ENCODE data around the gene ZNF592. TPM values are rescaled to one million over a fixed set of nuclear protein-coding genes. Genes with fewer than 3 reads are reported as not detected.

The ZNF592 gene
- total RNA-seq, 6 donors from 2014 or later = 22.5 to 35.2 (median 26.7) TPM

DNA sequence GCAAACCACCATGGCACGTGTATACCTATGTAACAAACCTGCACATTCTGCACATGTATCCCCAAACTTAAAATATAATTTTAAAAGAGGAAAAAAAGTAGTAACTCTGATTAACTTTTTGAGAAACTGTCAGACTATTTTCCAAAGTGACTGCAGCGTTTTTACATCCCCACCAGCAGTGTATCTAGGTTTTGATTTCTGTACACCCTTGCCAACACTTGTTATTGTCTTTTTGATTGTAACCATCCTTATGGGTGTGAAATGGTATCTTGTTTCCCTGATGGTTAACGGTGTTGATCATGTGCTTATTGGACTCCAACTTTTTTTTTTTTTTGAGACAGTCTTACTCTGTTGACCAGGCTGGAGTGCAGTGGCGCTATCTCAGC is 45.8 kb downstream of the ZNF592 start:
- Histone ChIP-seq H3K27ac (no peak overlapping the region), H3K36me3 (peaks cover 20 to 65% (median 45%) of the 10 kb centered on the region in 4 donors), H3K4me3 (no peak overlapping the region), H3K9me3 (no peaks in the 10 kb centered on the region), H3K27me3 (no peaks in the 10 kb centered on the region), H3K4me1 (no peaks in the 10 kb centered on the region)
- TF ChIP-seq POLR2AphosphoS5 (IDR thresholded peaks at IDR 0.05) = no peak
- TF ChIP-seq POLR2A (IDR thresholded peaks at IDR 0.05) = no peak
- TF ChIP-seq, protein P1, sequence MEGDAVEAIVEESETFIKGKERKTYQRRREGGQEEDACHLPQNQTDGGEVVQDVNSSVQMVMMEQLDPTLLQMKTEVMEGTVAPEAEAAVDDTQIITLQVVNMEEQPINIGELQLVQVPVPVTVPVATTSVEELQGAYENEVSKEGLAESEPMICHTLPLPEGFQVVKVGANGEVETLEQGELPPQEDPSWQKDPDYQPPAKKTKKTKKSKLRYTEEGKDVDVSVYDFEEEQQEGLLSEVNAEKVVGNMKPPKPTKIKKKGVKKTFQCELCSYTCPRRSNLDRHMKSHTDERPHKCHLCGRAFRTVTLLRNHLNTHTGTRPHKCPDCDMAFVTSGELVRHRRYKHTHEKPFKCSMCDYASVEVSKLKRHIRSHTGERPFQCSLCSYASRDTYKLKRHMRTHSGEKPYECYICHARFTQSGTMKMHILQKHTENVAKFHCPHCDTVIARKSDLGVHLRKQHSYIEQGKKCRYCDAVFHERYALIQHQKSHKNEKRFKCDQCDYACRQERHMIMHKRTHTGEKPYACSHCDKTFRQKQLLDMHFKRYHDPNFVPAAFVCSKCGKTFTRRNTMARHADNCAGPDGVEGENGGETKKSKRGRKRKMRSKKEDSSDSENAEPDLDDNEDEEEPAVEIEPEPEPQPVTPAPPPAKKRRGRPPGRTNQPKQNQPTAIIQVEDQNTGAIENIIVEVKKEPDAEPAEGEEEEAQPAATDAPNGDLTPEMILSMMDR (IDR thresholded peaks at IDR 0.05) = no peak
- TF ChIP-seq EP300 (IDR thresholded peaks at IDR 0.05) = no peak
- no peak for DNase-seq
- WGBS, 2 donors = 91 to 92% methylated on average over 4 of the region's 4 CpGs
- ATAC-seq (ENCODE audit: low FRiP score in 2 of 2) = no peak

DNA sequence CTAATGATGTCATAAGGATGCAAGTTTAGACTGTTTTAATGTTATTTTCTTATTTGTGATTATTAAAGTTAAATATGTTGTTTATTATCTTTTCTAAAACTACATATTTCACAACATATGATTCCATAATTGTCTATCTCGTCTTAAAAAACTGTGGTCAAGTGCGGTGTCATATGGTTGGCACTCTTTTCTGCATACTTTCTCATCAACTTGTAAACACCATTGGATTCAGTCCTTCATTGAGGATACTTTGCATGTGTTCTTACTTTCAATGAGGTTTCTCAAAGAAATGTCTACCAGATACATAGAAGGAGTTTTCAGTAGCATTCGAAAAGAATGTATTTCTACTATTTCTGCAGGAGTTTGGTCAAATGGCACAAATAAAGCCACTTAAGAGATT is 46.8 kb downstream of the ZNF592 start:
- no peak for TF ChIP-seq EP300 (IDR thresholded peaks at IDR 0.05)
- TF ChIP-seq, protein P1 (IDR thresholded peaks at IDR 0.05) = no peak
- no peak for TF ChIP-seq POLR2A (IDR thresholded peaks at IDR 0.05)
- no peak for TF ChIP-seq POLR2AphosphoS5 (IDR thresholded peaks at IDR 0.05)
- DNase-seq (no peak), ATAC-seq (ENCODE audit: low FRiP score in 2 of 2) (no peak)
- Histone ChIP-seq H3K36me3 (peaks cover 30 to 75% (median 56%) of the 10 kb centered on the region in 4 donors), H3K4me1 (no peaks in the 10 kb centered on the region), H3K27ac (no peak overlapping the region), H3K9me3 (no peaks in the 10 kb centered on the region), H3K4me3 (no peak overlapping the region), H3K27me3 (no peaks in the 10 kb centered on the region)
- 76 to 86% methylated on average over 3 of the region's 3 CpGs for WGBS, 2 donors

DNA sequence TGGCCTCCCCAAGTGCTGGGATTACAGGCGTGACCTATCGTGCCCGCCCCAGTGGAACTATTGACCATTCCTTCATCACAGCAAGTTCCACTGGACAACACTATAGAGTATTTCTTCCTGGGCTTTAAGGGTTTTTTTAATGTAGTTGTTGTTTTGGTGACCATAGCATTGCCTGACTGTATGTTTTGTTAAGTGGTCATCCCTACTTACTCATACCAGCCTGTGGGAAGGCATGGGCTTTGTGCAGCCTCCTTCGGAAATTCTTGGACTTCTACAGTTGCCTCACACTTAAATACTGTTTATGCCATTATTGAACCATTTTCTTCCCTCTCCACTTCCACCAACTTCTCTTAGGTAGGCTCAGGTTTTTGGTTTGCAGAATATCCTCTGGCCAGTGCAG is 48.8 kb downstream of the ZNF592 start:
- Histone ChIP-seq H3K27ac (no peak overlapping the region), H3K4me3 (no peak overlapping the region), H3K4me1 (no peaks in the 10 kb centered on the region), H3K27me3 (no peaks in the 10 kb centered on the region), H3K9me3 (no peaks in the 10 kb centered on the region), H3K36me3 (peaks cover 31 to 76% (median 67%) of the 10 kb centered on the region in 4 donors)
- 96 to 100% methylated on average over 4 of the region's 4 CpGs for WGBS, 2 donors
- ATAC-seq (ENCODE audit: low FRiP score in 2 of 2) = no peak
- no peak for DNase-seq
- TF ChIP-seq EP300 (IDR thresholded peaks at IDR 0.05) (no peak), POLR2A (IDR thresholded peaks at IDR 0.05) (no peak), POLR2AphosphoS5 (IDR thresholded peaks at IDR 0.05) (no peak)
- TF ChIP-seq, protein P1 (IDR thresholded peaks at IDR 0.05) = no peak

DNA sequence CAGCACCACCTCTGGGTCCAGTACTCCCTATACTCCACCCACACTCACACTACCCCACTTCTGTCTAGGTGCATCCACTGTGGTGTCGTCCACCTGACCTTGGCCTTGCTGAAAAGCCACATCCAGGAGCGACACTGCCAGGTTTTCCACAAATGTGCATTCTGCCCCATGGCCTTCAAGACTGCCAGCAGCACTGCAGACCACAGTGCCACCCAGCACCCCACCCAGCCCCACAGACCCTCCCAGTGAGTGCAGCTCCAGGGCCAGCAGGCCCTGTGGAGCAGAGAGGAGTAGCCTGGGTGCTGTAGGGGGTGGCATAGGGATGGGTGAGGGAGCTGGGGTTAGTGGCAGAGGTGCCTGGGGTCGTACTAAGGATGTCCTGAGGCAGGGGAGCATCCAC is 49.4 kb downstream of the ZNF592 start:
- ATAC-seq (ENCODE audit: low FRiP score in 2 of 2) (no peak), DNase-seq (no peak)
- no peak for TF ChIP-seq POLR2A (IDR thresholded peaks at IDR 0.05)
- no peak for TF ChIP-seq POLR2AphosphoS5 (IDR thresholded peaks at IDR 0.05)
- TF ChIP-seq, protein P1 (IDR thresholded peaks at IDR 0.05) = no peak
- TF ChIP-seq EP300 (IDR thresholded peaks at IDR 0.05) = no peak
- H3K4me1 ChIP-seq = no peaks in the 10 kb centered on the region
- no peaks in the 10 kb centered on the region for H3K27me3 ChIP-seq
- no peak overlapping the region for H3K4me3 ChIP-seq
- H3K9me3 ChIP-seq = no peaks in the 10 kb centered on the region
- no peak overlapping the region for H3K27ac ChIP-seq
- peaks cover 30 to 76% (median 68%) of the 10 kb centered on the region in 4 donors for H3K36me3 ChIP-seq
- 96 to 100% methylated on average over 3 of the region's 3 CpGs for WGBS, 2 donors

DNA sequence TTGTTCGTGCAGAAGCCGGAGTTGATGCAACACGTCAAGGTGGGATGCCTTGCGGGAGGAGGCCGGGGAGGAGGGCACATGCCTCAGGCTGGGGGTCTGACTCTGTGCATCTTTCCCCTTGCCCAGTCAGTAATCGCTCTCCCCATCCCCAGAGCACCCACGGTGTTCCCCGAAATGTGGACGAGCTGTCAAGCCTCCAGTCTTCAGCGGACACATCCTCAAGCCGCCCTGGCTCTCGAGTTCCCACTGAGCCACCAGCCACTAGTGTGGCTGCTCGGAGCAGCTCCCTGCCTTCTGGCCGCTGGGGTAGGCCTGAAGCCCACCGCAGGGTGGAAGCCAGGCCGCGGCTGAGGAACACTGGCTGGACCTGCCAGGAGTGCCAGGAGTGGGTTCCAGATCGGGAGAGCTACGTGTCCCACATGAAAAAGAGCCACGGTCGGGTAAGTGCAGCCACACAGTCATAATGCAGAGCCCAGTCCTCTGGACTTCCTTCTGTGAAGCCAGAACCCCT is 50.1 kb downstream of the ZNF592 start:
- H3K27me3 ChIP-seq = no peaks in the 10 kb centered on the region
- peak in 1 of 2 donors; percentile 44 for DNase-seq
- no peak overlapping the region for H3K4me3 ChIP-seq
- peaks cover 30 to 74% (median 67%) of the 10 kb centered on the region in 4 donors for H3K36me3 ChIP-seq
- no peaks in the 10 kb centered on the region for H3K4me1 ChIP-seq
- WGBS, 2 donors = 97 to 99% methylated on average over 17 to 20 of the region's 21 CpGs
- H3K27ac ChIP-seq = no peak overlapping the region
- no peak for TF ChIP-seq POLR2AphosphoS5 (IDR thresholded peaks at IDR 0.05)
- TF ChIP-seq, protein P1 (IDR thresholded peaks at IDR 0.05) = no peak
- no peak for TF ChIP-seq POLR2A (IDR thresholded peaks at IDR 0.05)
- TF ChIP-seq EP300 (IDR thresholded peaks at IDR 0.05) = no peak
- no peaks in the 10 kb centered on the region for H3K9me3 ChIP-seq
- no peak for ATAC-seq (ENCODE audit: low FRiP score in 2 of 2)

Measured in upper lobe of left lung (tissue), 6 donors.